GM21423 (cell line): ENCODE measurements around the gene BABAM1.

Experiments used
- ATAC-seq: cut with Tn5 transposase; IDR thresholded peaks from one replicate; pipeline ENCODE4 v1.9.1; 2021; ENCODE audit warnings: mild to moderate bottlenecking, moderate library complexity; ENCODE audit not compliant: unreplicated experiment

The BABAM1 gene

DNA sequence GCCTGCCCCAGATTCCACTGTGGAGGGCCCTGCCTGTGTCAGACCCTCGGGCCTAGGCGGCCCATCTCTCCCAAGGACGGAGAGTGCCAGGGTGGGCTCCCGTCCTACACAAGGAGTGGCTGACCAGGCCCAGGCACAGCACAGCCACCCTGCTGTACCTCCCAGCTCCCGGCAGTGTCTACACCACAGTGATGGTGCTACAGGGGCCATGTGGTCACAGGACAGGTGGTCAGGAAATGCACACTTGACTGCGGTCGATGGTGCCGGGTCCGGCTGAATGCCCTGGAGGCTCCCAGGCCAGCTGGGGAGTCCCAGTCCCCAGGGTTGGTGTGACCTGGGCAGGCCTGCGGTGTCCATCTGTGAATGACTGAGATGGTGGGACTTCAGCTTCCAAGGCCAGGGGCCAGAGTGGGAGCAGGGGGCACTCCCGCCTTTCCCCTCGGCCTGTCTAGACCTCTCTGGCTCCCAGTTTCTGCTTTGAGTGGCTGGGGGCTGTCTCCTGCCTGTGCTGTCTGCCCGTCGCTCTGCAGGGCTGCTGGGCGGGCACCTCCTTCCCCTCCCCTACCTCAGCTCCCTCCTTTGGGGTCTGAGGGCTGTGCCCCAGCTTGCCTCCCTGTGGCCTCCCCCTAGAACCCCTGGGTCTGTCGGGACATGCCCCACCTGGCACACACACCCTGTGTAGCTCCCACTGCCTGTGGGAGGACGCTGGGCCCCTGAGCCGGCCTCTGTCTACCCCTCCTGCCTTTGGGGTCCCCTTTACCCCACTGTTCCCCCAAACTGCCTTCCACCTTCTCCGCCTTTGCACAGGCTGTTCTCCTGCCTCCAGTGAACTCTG is 54.6 kb downstream of the BABAM1 start:
- no peak for ATAC-seq

DNA sequence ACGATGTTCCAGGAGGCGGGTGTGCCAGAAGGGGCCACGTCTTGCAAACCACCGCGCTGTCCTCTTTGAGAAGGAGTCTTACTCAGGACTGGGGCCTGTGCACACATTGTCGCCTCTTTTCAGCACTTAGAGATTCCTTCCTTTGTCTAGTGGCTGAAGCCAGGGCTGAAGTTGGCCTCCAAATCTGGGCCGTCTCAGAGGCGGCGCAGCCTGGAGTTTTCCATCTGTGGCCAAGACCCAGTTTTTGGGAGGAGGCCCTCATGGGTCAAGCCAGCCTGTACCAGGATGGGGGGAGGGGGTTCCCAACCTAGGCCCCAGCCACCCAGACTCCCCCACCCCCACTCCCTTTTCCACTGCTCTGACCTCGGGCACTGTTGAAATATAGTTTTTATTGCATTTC is 55.6 kb downstream of the BABAM1 start:
- ATAC-seq: no peak

- ATAC-seq: no peak
These were observed 56.2 kb downstream of the BABAM1 start for GRCh38 chr19:17323300-17323963.

GRCh38 chr19:17323964-17324332 is 56.7 kb downstream of the BABAM1 start:
- ATAC-seq: no peak

GRCh38 chr19:17324357-17325114 is 57.3 kb downstream of the BABAM1 start:
- no peak for ATAC-seq

DNA sequence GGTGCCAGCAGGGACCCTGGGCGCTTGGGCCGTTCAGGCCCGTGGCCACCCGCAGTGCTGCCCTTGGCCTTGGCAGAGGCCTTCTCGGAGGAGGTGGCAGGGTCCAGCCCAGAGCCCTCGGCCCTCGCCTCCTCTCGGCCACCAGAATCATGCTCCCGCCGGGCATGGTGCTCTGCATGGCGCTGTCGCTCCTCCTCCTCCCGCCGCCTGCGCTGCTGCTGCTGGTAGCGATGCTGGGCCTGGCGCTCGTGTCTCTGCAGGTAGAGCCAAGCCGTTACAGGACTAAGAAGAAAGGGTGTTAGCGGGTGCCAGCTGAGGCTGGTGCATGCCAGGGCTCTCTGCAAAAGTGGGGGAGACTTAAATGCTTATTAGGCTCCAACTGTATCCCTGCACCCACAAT is 57.9 kb downstream of the BABAM1 start:
- ATAC-seq: no peak

DNA sequence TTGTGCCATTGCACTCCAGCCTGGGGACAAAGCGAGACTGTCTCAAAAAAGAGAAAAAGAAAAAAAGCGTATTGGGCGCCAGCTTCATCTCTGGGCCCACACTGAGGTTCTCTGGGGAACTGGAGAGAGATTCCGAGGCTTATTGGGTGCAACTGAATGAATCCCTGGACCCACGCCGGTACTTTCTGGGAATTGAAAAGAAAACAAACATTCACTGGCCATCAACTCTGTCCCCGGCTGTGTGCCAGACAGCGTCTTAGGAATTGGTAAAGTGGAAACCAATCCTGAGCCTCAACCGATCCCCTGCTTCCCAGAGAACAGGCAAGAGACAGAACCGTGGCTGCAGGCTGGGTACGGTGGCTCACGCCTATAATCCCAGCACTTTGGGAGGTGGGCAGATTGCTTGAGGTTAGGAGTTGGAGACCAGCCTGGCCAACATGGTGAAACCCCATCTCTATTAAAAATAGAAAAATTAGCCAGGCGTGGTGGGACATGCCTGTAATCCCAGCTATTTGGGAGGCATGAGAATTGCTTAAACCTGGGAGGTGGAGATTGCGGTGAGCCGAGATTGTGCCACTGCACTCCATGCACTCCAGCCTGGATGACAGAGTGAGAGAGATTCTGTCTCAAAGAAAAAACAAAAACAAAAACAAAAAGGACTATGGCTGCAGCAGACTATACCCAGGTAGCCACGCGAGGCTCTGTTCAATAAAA is 58.8 kb downstream of the BABAM1 start:
- no peak for ATAC-seq

DNA sequence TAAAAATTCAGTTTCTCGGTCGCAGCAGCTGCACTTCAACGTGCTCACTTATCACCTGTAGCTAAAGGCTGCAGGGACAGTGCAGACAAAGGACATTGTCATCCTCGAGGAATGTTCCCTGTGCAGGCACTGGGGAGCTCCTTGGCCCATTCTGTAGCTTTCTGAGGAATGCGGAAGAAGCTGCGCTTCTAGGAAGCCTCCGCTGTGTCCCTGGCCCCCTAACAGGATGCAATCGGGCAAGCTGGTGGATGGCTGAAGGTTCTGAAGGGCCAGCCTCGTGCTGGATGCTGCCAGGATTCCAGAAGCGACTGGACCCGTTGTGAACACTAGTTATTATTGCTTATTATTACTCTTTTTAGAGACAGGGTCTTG is 59.3 kb downstream of the BABAM1 start:
- no peak for ATAC-seq

DNA sequence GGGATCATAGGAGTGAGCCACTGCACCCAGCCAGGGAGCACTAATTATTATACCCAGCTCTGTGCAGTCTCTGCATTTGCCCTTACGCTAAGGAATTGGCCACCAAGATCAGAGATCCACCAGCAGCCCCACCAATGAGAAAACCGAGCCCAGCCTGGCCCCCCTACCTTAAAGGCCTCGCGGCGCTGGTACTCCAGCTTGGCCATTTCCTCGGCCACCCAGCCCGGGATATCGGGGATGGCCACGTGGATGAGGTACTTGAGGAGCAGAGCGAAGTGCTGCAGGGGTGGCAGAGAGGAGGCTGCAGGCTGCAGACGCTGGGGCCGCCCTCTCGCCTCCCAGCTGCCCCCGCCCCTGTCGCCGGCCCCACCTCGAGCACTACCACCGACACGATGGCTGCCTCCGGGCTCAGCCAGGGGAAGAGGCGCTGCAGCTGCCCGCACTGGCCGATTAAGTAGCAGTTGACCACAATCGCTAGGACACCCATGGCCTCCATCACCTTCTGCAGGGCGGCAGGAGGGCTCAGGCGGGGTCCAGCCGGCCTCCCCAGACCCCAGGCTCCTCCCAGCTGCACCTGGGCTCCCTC is 59.9 kb downstream of the BABAM1 start:
- ATAC-seq: no peak

DNA sequence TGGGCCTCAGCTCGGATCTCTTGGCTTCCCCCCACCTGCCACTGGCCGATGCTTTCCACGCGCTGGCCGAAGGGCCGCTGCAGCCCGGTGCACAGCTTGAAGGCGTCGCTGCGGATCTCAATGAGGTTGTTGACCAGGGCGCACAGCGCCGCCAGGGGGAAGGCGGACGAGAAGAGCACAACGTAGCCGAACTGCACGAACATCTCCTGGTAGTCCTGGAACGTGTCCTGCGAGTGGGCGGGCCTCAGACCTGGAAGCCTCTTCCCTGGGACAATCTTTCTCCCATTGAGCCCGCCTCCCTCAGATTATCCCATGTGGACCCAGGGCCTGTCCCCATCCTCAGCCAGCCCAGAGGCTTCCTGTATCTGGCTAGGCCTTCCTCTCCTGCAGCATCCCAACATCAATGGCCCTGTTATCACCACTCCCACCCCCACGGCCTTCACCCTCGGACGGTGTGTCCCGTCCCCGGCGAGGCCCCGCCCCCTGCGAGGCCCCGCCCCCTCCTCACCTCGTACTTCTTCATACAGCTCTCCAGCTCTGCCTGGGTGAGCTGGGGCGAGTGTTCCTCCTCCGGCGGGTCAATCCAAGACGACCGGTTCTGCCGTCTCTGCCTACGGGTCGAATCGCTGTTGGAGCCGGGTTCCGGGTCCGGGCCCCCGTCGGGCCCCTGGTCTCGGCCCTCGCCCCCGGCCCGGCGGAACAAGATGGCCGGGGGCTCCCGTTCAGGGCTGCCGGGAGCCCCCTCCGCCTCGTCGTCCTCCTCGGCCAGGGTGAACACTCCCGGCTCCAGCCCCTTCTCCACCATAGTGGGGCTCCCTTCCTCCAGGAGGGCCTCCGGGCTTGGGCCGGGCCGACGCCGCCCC is 60.6 kb downstream of the BABAM1 start:
- no peak for ATAC-seq
